ENCODE data around the gene WDR72. TPM values are rescaled to one million over a fixed set of nuclear protein-coding genes. Genes with fewer than 3 reads are reported as not detected.

Gene WDR72
- total and polyA plus RNA-seq, 2 of the 8 experiments (the other 6 are each of a cell fraction or from before 2014, with no cell fraction given), result 1.2 to 1.9 TPM

- H3K4me2 ChIP-seq (ENCODE audit: insufficient read depth in 1 of 2, low read depth in 2 of 2, low read length in 2 of 2), result no peak overlapping the region
- no peak overlapping the region for H2BK15ac ChIP-seq (ENCODE audit: low read length)
- H2BK5ac ChIP-seq (ENCODE audit: low read depth, low read length), result no peak overlapping the region
- H3K18ac ChIP-seq (ENCODE audit: extremely low read depth, low read length), result no peak overlapping the region
- no peak overlapping the region for H3K56ac ChIP-seq (replicated peaks; ENCODE audit: insufficient read length, low read depth, low read length)
- H3K9me3 ChIP-seq (ENCODE audit: insufficient read depth in 2 of 2, low read depth in 1 of 2, low read length in 1 of 2), result no peaks in the 10 kb centered on the region
- no peaks in the 10 kb centered on the region for H3K79me1 ChIP-seq (ENCODE audit: low read depth, low read length)
- no peaks in the 10 kb centered on the region; the same call in 1 of the 2 replicates for H3K23me2 ChIP-seq (ENCODE audit: low read depth, low read length)
- no peak overlapping the region for H4K8ac ChIP-seq (ENCODE audit: extremely low read depth, insufficient read depth, low read length)
- no peaks in the 10 kb centered on the region for H4K20me1 ChIP-seq (replicated peaks in 1 of 2; ENCODE audit: control insufficient read depth in 1 of 2, insufficient read depth in 2 of 2, low read length in 2 of 2)
- H3K27ac ChIP-seq (ENCODE audit: low read depth, low read length), result no peak overlapping the region
- H2AK5ac ChIP-seq (ENCODE audit: low read depth, low read length), result no peak overlapping the region
- no peak overlapping the region for H2BK12ac ChIP-seq (ENCODE audit: low read depth, low read length)
- H2BK120ac ChIP-seq (replicated peaks; ENCODE audit: low read depth, low read length), result no peak overlapping the region
- no peak overlapping the region for H3K4ac ChIP-seq (replicated peaks; ENCODE audit: insufficient read length, low read depth, low read length)
- H3K14ac ChIP-seq (ENCODE audit: insufficient read length), result no peak overlapping the region
- TF ChIP-seq, protein P1, sequence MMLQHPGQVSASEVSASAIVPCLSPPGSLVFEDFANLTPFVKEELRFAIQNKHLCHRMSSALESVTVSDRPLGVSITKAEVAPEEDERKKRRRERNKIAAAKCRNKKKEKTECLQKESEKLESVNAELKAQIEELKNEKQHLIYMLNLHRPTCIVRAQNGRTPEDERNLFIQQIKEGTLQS (IDR thresholded peaks at IDR 0.05; ENCODE audit: insufficient read depth, low read depth, low read length), result no peak
- no peak for TF ChIP-seq CEBPB (IDR thresholded peaks at IDR 0.05; ENCODE audit: low read depth, low read length)
- TF ChIP-seq EGR1 (IDR thresholded peaks at IDR 0.05; ENCODE audit: borderline replicate concordance, low read depth, low read length), result no peak
- ChIA-PET CTCF (ENCODE audit: partially characterized antibody) (no interaction called here), POLR2A (ENCODE audit: partially characterized antibody) (no interaction called here)
- H3K79me2 ChIP-seq (ENCODE audit: control insufficient read depth in 1 of 2, insufficient read depth in 2 of 2, low read length in 2 of 2), result no peaks in the 10 kb centered on the region
- FAIRE-seq, result no peak
- no peaks in the 10 kb centered on the region for H3K36me3 ChIP-seq (ENCODE audit: control insufficient read depth in 2 of 4, insufficient read depth in 4 of 4, low read length in 3 of 4)
- H2AFZ ChIP-seq (ENCODE audit: low read length), result no peak overlapping the region
- H3K4me3 ChIP-seq (ENCODE audit: extremely low read depth in 1 of 4, insufficient read depth in 2 of 4, low read depth in 3 of 4, low read length in 4 of 4), result no peak overlapping the region
- no peak overlapping the region for H4K91ac ChIP-seq (replicated peaks; ENCODE audit: insufficient read length, low read length)
- DNase-seq (ENCODE audit: low read depth in 1 of 2, low spot score in 2 of 2), result no peak
- no peak overlapping the region for H4K5ac ChIP-seq (ENCODE audit: insufficient read length, low read depth, low read length)
- H3K23ac ChIP-seq (ENCODE audit: insufficient read length), result no peak overlapping the region
- H3K27me3 ChIP-seq (replicated peaks in 1 of 4; ENCODE audit: control insufficient read depth in 3 of 4, extremely low read depth in 1 of 4, insufficient read depth in 3 of 4, low read length in 3 of 4), result no peaks in the 10 kb centered on the region
- no peak overlapping the region for H2BK20ac ChIP-seq (ENCODE audit: low read length)
- no peak overlapping the region for H3K9ac ChIP-seq (replicated peaks in 1 of 4; ENCODE audit: extremely low read depth in 1 of 4, low read depth in 3 of 4, low read length in 3 of 4)
- no peaks in the 10 kb centered on the region for H3K4me1 ChIP-seq (replicated peaks in 1 of 4; ENCODE audit: control insufficient read depth in 3 of 4, insufficient read depth in 4 of 4, low read length in 3 of 4)
Measured at GRCh38 chr15:53675832-53676231, 83.6 kb downstream of the WDR72 start.
